SK-N-SH (cell line): ENCODE data around the gene TCF7L2. TPM values are rescaled to one million over a fixed set of nuclear protein-coding genes. Genes with fewer than 3 reads are reported as not detected.
"Not testable (repeated sequence)": the region's sequence is repeated elsewhere in the genome, so short reads cannot be mapped to it uniquely, and the experiment has no call there.

Source experiments
- CTCF ChIA-PET: fragments of 300-600, 350-600 bp; formaldehyde crosslinking; extraction: SDS; loops from one replicate; lab custom pipeline; 2021; lab: Yijun Ruan, JAX
- POLR2A ChIA-PET: fragments of 350-600 bp; sonication (Branson Sonifier 250); formaldehyde crosslinking; extraction: SDS; loops from one replicate; lab custom pipeline; 2020; ENCODE audit warnings: antibody characterized with exemption, inconsistent platforms; lab: Yijun Ruan, JAX
- DNase-seq: peaks from one replicate; pipeline ENCODE4 v3.0.0; 2012
- H2AFZ ChIP-seq: fragments of 200-600 bp; sonication (generic); 2 replicates; pipeline ENCODE4 v1.8.1; 2016; ENCODE audit warnings: antibody characterized with exemption, mild to moderate bottlenecking, low read depth
- H3F3A ChIP-seq: fragments of 200-600 bp; sonication (generic); replicated peaks from 2 replicates; pipeline ENCODE3; 2016; ENCODE audit warnings: antibody characterized with exemption, mild to moderate bottlenecking; ENCODE audit not compliant: insufficient read depth
- H3K27ac ChIP-seq, 2 experiments: fragments of 200-500 bp in 1 of 2; fragments of 200-600 bp in 1 of 2; sonication (Bioruptor generic) in 1 of 2; sonication (generic), shearing (Covaris generic) in 1 of 2; 2 replicates each; pipeline versions ENCODE4 v1.5.1 to v1.6.1; 2014 to 2016; ENCODE audit warnings: low read depth in 2 of 2, inconsistent platforms in 1 of 2, low read length in 1 of 2, mild to moderate bottlenecking in 1 of 2, mixed read lengths in 1 of 2
- H3K27me3 ChIP-seq: fragments of 200-600 bp; sonication (generic), shearing (Covaris generic); 2 replicates; pipeline ENCODE4 v1.6.1; 2016; ENCODE audit warnings: mixed run types; ENCODE audit not compliant: insufficient read depth
- H3K36me3 ChIP-seq, 2 experiments: fragments of 200-500 bp in 1 of 2; fragments of 200-600 bp in 1 of 2; sonication (Bioruptor generic) in 1 of 2; sonication (generic) in 1 of 2; replicated peaks in 1 of 2; 2 replicates each; pipeline versions ENCODE3 to v1.5.1; 2014 to 2016; ENCODE audit warnings: low read length in 1 of 2, mild to moderate bottlenecking in 1 of 2; ENCODE audit not compliant: insufficient read depth in 2 of 2, control insufficient read depth in 1 of 2
- H3K4me1 ChIP-seq, 2 experiments: fragments of 200-500 bp in 1 of 2; fragments of 200-600 bp in 1 of 2; sonication (Bioruptor generic) in 1 of 2; sonication (generic), shearing (Covaris generic) in 1 of 2; 2 replicates each; pipeline versions ENCODE4 v1.5.1 to v1.6.1; 2014 to 2016; ENCODE audit warnings: low read depth in 1 of 2, low read length in 1 of 2, mixed run types in 1 of 2; ENCODE audit not compliant: insufficient read depth in 2 of 2, control insufficient read depth in 1 of 2
- H3K4me2 ChIP-seq: fragments of 200-600 bp; sonication (generic), shearing (Covaris generic); 2 replicates; pipeline ENCODE4 v1.6.1; 2017; ENCODE audit warnings: mixed run types
- H3K4me3 ChIP-seq, 2 experiments: fragments of 200-500 bp in 1 of 2; fragments of 200-600 bp in 1 of 2; sonication (Bioruptor generic) in 1 of 2; sonication (generic), shearing (Covaris generic) in 1 of 2; 2 replicates each; pipeline versions ENCODE4 v1.5.1 to v1.8.1; 2014 to 2016; ENCODE audit warnings: low read depth in 2 of 2, inconsistent platforms in 1 of 2, low read length in 1 of 2, mild to moderate bottlenecking in 1 of 2, mixed read lengths in 1 of 2, moderate library complexity in 1 of 2
- H3K79me2 ChIP-seq: fragments of 200-600 bp; sonication (generic); 2 replicates; pipeline ENCODE4 v1.8.1; 2017; ENCODE audit warnings: mild to moderate bottlenecking; ENCODE audit not compliant: insufficient read depth
- H3K9ac ChIP-seq: fragments of 200-600 bp; sonication (generic); 2 replicates; pipeline ENCODE4 v1.6.1; 2017; ENCODE audit warnings: mixed run types
- H3K9me2 ChIP-seq: fragments of 200-600 bp; sonication (generic); 2 replicates; pipeline ENCODE4 v1.6.1; 2017; ENCODE audit warnings: mixed run types
- H3K9me3 ChIP-seq: fragments of 200-600 bp; sonication (generic); 2 replicates; pipeline ENCODE4 v1.6.1; 2017; ENCODE audit warnings: mixed run types, mild to moderate bottlenecking, moderate library complexity
- H4K20me1 ChIP-seq: fragments of 200-600 bp; sonication (generic); 2 replicates; pipeline ENCODE4 v1.6.1; 2017; ENCODE audit warnings: mild to moderate bottlenecking, mixed run types; ENCODE audit not compliant: insufficient read depth
- CHD2 ChIP-seq: fragments of 150-350 bp; IDR thresholded peaks from 2 replicates; pipeline ENCODE4 v1.6.1; 2018; ENCODE audit warnings: low read length; ENCODE audit not compliant: partially characterized antibody
- EP300 ChIP-seq, 2 experiments: IDR thresholded peaks; 2 replicates each; pipeline versions ENCODE4 v1.4.0 to v1.6.1; 2012; ENCODE audit warnings: borderline replicate concordance in 1 of 2, low read depth in 1 of 2, low read length in 1 of 2
- EZH2phosphoT487 ChIP-seq: fragments of 200-600 bp; sonication (generic); IDR thresholded peaks from 2 replicates; pipeline ENCODE4 v1.6.1; 2017; ENCODE audit warnings: low read depth, mixed run types, mild to moderate bottlenecking, antibody characterized with exemption, moderate library complexity, borderline replicate concordance
- FOXJ3 ChIP-seq: sonication (generic); formaldehyde crosslinking; IDR thresholded peaks from 2 replicates; pipeline ENCODE4 v1.5.1; 2020; ENCODE audit warnings: mild to moderate bottlenecking, missing genetic modification reagents
- GABPA ChIP-seq: IDR thresholded peaks from 2 replicates; pipeline ENCODE4 v1.4.0; 2012; ENCODE audit warnings: low read depth, mild to moderate bottlenecking
- JUND ChIP-seq: IDR thresholded peaks from 2 replicates; pipeline ENCODE4 v1.4.0; 2012
- MXI1 ChIP-seq: IDR thresholded peaks from 2 replicates; pipeline ENCODE4 v1.6.1; 2012; ENCODE audit warnings: mild to moderate bottlenecking, low read depth, low read length, improper control_type of control experiment
- NFIC ChIP-seq: IDR thresholded peaks from 2 replicates; pipeline ENCODE4 v1.4.0; 2012; ENCODE audit warnings: borderline replicate concordance
- POLR2AphosphoS5 ChIP-seq: IDR thresholded peaks from 2 replicates; pipeline ENCODE4 v1.6.1; 2012; ENCODE audit warnings: low read depth, low read length
- RFX5 ChIP-seq: IDR thresholded peaks from 2 replicates; pipeline ENCODE4 v1.6.1; 2012; ENCODE audit warnings: mild to moderate bottlenecking, improper control_type of control experiment, low read length
- SMC3 ChIP-seq: IDR thresholded peaks from 2 replicates; pipeline ENCODE4 v1.6.1; 2012; ENCODE audit warnings: low read depth, low read length, improper control_type of control experiment
- TAF1 ChIP-seq: IDR thresholded peaks from 2 replicates; pipeline ENCODE4 v1.6.1; 2012; ENCODE audit warnings: low read depth, mild to moderate bottlenecking, low read length, moderate library complexity, borderline replicate concordance
- TCF12 ChIP-seq: IDR thresholded peaks from 2 replicates; pipeline ENCODE4 v1.4.0; 2012
- WGBS: methylation state at CpG from one replicate; pipeline ENCODE4 v1.1.6; 2017; ENCODE audit warnings: low lambda C conversion rate; 5-methylcytosine and 5-hydroxymethylcytosine counted together
- polyA plus RNA-seq, 3 experiments: library from polyadenylated mRNA; depleted of rRNA; stranded (reverse); fragments of >200 nt; gene quantifications; 2 replicates each; pipeline ENCODE4 v1.2.3, GENCODE V29; 2012
- TF ChIP-seq, protein P1 (sequence below): IDR thresholded peaks from 2 replicates; pipeline ENCODE4; 2012
- TF ChIP-seq, protein P2 (sequence below): IDR thresholded peaks from 2 replicates; pipeline ENCODE4 v1.4.0; 2012; ENCODE audit warnings: low read depth
- TF ChIP-seq, protein P3 (sequence below): fragments of 150-350 bp; IDR thresholded peaks from 2 replicates; pipeline ENCODE4 v1.6.1; 2016; ENCODE audit warnings: mild to moderate bottlenecking, low read depth, low read length
- TF ChIP-seq, protein P4 (sequence below): IDR thresholded peaks from 2 replicates; pipeline ENCODE4 v1.4.0; 2012; ENCODE audit warnings: low read depth, borderline replicate concordance

Gene TCF7L2
- polyA plus RNA-seq, 1 of the 3 experiments (the other 2 are of a cell fraction), result 10.2 TPM

DNA sequence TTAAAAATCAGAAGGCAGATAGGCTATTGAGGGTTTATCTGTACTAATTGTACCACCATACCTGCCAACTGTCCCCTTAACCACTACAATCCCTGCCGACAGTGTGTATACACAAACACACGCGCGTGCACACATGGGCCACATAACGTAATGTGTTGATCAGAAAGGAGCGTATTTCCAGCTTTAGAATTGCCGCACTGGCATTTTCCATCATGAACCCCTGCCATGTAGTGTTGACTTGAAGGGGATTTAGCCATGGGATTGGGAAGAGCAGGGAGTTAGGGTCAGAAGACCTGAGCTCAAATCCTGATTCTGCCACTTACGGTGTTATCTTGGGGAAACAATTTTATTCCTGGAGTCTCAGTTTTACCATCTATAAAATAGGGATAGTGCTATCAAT lies 158.9 kb downstream of the TCF7L2 start:
- H3K9me3 ChIP-seq, result no peaks in the 10 kb centered on the region
- H3F3A ChIP-seq, result no peaks in the 10 kb centered on the region
- H3K4me3 ChIP-seq, result no peak overlapping the region
- H3K27me3 ChIP-seq, result no peaks in the 10 kb centered on the region
- ChIA-PET POLR2A (no interaction called here), CTCF (interaction anchor here (0.8 to 1.9 kb wide), 2 partner anchors 8 to 13 kb away, joined by 3 to 5 read pairs; no protein-coding TSS in a partner anchor)
- H4K20me1 ChIP-seq, result no peaks in the 10 kb centered on the region
- peaks cover 9% of the 10 kb centered on the region; the same call in 1 of the 2 replicates for H3K79me2 ChIP-seq
- peaks cover 0 to 20% of the 10 kb centered on the region in 2 experiments; a peak in 2 of 4 replicates for H3K4me1 ChIP-seq
- no peak overlapping the region for H3K4me2 ChIP-seq
- H3K9ac ChIP-seq, result no peak overlapping the region
- H3K36me3 ChIP-seq, result no peaks in the 10 kb centered on the region
- 100% methylated on average over 8 of the region's 8 CpGs for WGBS
- no peak for DNase-seq
- no peak overlapping the region for H3K27ac ChIP-seq
- no peaks in the 10 kb centered on the region for H3K9me2 ChIP-seq
- TF ChIP-seq GABPA (no peak), MXI1 (no peak), TCF12 (no peak), EP300 (IDR thresholded peaks at IDR 0.05; ENCODE audit: borderline replicate concordance in 1 of 2, low read depth in 1 of 2, low read length in 1 of 2) (no peak), CHD2 (no peak), TAF1 (no peak), SMC3 (no peak), RFX5 (no peak), NFIC (no peak), JUND (no peak), POLR2AphosphoS5 (no peak), EZH2phosphoT487 (no peak), FOXJ3 (CRISPR knock-in tag) (no peak)
- TF ChIP-seq, protein P1, sequence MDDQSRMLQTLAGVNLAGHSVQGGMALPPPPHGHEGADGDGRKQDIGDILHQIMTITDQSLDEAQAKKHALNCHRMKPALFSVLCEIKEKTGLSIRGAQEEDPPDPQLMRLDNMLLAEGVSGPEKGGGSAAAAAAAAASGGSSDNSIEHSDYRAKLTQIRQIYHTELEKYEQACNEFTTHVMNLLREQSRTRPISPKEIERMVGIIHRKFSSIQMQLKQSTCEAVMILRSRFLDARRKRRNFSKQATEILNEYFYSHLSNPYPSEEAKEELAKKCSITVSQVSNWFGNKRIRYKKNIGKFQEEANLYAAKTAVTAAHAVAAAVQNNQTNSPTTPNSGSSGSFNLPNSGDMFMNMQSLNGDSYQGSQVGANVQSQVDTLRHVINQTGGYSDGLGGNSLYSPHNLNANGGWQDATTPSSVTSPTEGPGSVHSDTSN, result no peak
- TF ChIP-seq, protein P2, sequence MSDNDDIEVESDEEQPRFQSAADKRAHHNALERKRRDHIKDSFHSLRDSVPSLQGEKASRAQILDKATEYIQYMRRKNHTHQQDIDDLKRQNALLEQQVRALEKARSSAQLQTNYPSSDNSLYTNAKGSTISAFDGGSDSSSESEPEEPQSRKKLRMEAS, result no peak
- TF ChIP-seq, protein P3, sequence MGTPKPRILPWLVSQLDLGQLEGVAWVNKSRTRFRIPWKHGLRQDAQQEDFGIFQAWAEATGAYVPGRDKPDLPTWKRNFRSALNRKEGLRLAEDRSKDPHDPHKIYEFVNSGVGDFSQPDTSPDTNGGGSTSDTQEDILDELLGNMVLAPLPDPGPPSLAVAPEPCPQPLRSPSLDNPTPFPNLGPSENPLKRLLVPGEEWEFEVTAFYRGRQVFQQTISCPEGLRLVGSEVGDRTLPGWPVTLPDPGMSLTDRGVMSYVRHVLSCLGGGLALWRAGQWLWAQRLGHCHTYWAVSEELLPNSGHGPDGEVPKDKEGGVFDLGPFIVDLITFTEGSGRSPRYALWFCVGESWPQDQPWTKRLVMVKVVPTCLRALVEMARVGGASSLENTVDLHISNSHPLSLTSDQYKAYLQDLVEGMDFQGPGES, result no peak
- TF ChIP-seq, protein P4, sequence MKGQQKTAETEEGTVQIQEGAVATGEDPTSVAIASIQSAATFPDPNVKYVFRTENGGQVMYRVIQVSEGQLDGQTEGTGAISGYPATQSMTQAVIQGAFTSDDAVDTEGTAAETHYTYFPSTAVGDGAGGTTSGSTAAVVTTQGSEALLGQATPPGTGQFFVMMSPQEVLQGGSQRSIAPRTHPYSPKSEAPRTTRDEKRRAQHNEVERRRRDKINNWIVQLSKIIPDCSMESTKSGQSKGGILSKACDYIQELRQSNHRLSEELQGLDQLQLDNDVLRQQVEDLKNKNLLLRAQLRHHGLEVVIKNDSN, result no peak
- no peak overlapping the region for H2AFZ ChIP-seq

DNA sequence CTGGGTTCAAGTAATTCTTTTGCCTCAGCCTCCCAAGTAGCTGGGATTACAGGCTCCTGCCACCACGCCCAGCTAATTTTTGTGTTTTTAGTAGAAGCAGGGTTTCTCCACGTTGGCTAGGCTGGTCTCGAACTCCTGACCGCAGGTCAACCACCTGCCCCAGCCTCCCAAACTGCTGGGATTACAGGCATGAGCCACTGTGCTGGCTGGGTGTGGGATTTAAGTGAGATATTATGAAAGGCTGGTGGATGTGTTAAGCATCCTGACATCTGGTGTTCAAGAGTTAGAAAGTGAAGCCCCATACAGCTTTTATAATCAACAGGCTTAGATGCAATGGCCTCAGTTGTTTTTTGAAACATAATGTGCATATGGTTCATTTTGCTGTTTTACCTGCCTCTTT lies 159.4 kb downstream of the TCF7L2 start:
- H3F3A ChIP-seq, H4K20me1 ChIP-seq, DNase-seq, H3K4me3 ChIP-seq, H3K9me3 ChIP-seq, H3K27me3 ChIP-seq, H3K9me2 ChIP-seq, POLR2A ChIA-PET, H3K36me3 ChIP-seq, H3K27ac ChIP-seq, H3K9ac ChIP-seq, H2AFZ ChIP-seq, H3K79me2 ChIP-seq, H3K4me2 ChIP-seq: not testable (repeated sequence)
- H3K4me1 ChIP-seq, result peaks cover 0 to 15% of the 10 kb centered on the region in 2 experiments; a peak in 2 of 4 replicates
- 100% methylated on average over 4 of the region's 4 CpGs for WGBS
- CTCF ChIA-PET, result interaction anchor here (0.7 to 3.2 kb wide), 4 partner anchors 8 to 545 kb away, joined by 3 to 12 read pairs (median 4); no protein-coding TSS in a partner anchor
